ENCODE data around the gene FAM180A.

The FAM180A gene

GRCh38 chr7:135759532-135759931 is 10.9 kb upstream of the FAM180A start:
- H3K4me2 ChIP-seq (ENCODE audit: low read depth, low read length, poor library complexity, severe bottlenecking): no peak overlapping the region
- no peak for TF ChIP-seq EZH2phosphoT487 (conservative IDR thresholded peaks at IDR 0.05; ENCODE audit: low read length)
- no peak for TF ChIP-seq CTCF (IDR thresholded peaks at IDR 0.05; ENCODE audit: insufficient read depth, low read length, poor library complexity, severe bottlenecking)
- H3K27ac ChIP-seq (ENCODE audit: low read depth, low read length): no peak overlapping the region

GRCh38 chr7:135758531-135758932 is 9.9 kb upstream of the FAM180A start:
- H3K9ac ChIP-seq (ENCODE audit: low read length): no peak overlapping the region

More at GRCh38 chr7:135759532-135759931, 10.9 kb upstream of the FAM180A start:
- Histone ChIP-seq H2AFZ (ENCODE audit: low read depth, low read length, severe bottlenecking) (no peak overlapping the region), H3K9ac (ENCODE audit: low read length) (no peak overlapping the region), H3K27me3 (ENCODE audit: low read length) (no peaks in the 10 kb centered on the region), H3K9me3 (ENCODE audit: insufficient read depth, low read length) (0 out of 2 replicates have a peak, but pooled peaks cover 5% of the 10 kb centered on the region), H3K9me2 (replicated peaks; ENCODE audit: insufficient read depth, low read length) (no peaks in the 10 kb centered on the region), H3K4me3 (ENCODE audit: insufficient read depth, low read length, poor library complexity, severe bottlenecking) (no peak overlapping the region), H4K20me1 (ENCODE audit: low read depth, low read length) (no peaks in the 10 kb centered on the region), H3K79me2 (ENCODE audit: insufficient read depth, low read length) (no peaks in the 10 kb centered on the region), H3F3A (ENCODE audit: insufficient read depth) (no peaks in the 10 kb centered on the region), H3K36me3 (ENCODE audit: low read length) (no peaks in the 10 kb centered on the region)

GRCh38 chr7:135757719-135758411 is 9.3 kb upstream of the FAM180A start:
- no peak for TF ChIP-seq CTCF (IDR thresholded peaks at IDR 0.05; ENCODE audit: insufficient read depth, low read length, poor library complexity, severe bottlenecking)
- TF ChIP-seq EZH2phosphoT487 (conservative IDR thresholded peaks at IDR 0.05; ENCODE audit: low read length): no peak
- no peaks in the 10 kb centered on the region for H3K9me2 ChIP-seq (replicated peaks; ENCODE audit: insufficient read depth, low read length)
- H3K79me2 ChIP-seq (ENCODE audit: insufficient read depth, low read length): no peaks in the 10 kb centered on the region
- no peak overlapping the region for H3K4me2 ChIP-seq (ENCODE audit: low read depth, low read length, poor library complexity, severe bottlenecking)
- no peak overlapping the region for H3K27ac ChIP-seq (ENCODE audit: low read depth, low read length)
- H3F3A ChIP-seq (ENCODE audit: insufficient read depth): no peaks in the 10 kb centered on the region
- no peak overlapping the region for H3K9ac ChIP-seq (ENCODE audit: low read length)
- no peaks in the 10 kb centered on the region for H4K20me1 ChIP-seq (ENCODE audit: low read depth, low read length)
- no peaks in the 10 kb centered on the region for H3K27me3 ChIP-seq (ENCODE audit: low read length)
- no peak overlapping the region for H2AFZ ChIP-seq (ENCODE audit: low read depth, low read length, severe bottlenecking)
- H3K4me3 ChIP-seq (ENCODE audit: insufficient read depth, low read length, poor library complexity, severe bottlenecking): no peak overlapping the region
- no peaks in the 10 kb centered on the region for H3K36me3 ChIP-seq (ENCODE audit: low read length)
- 0 out of 2 replicates have a peak, but pooled peaks cover 5% of the 10 kb centered on the region for H3K9me3 ChIP-seq (ENCODE audit: insufficient read depth, low read length)

More at GRCh38 chr7:135758531-135758932, 9.9 kb upstream of the FAM180A start:
- Histone ChIP-seq H3F3A (ENCODE audit: insufficient read depth) (no peaks in the 10 kb centered on the region), H3K9me3 (ENCODE audit: insufficient read depth, low read length) (0 out of 2 replicates have a peak, but pooled peaks cover 5% of the 10 kb centered on the region), H3K79me2 (ENCODE audit: insufficient read depth, low read length) (no peaks in the 10 kb centered on the region), H3K27ac (ENCODE audit: low read depth, low read length) (no peak overlapping the region), H3K36me3 (ENCODE audit: low read length) (no peaks in the 10 kb centered on the region), H3K9me2 (replicated peaks; ENCODE audit: insufficient read depth, low read length) (no peaks in the 10 kb centered on the region), H3K4me3 (ENCODE audit: insufficient read depth, low read length, poor library complexity, severe bottlenecking) (no peak overlapping the region), H3K4me2 (ENCODE audit: low read depth, low read length, poor library complexity, severe bottlenecking) (no peak overlapping the region), H2AFZ (ENCODE audit: low read depth, low read length, severe bottlenecking) (no peak overlapping the region), H3K27me3 (ENCODE audit: low read length) (no peaks in the 10 kb centered on the region), H4K20me1 (ENCODE audit: low read depth, low read length) (no peaks in the 10 kb centered on the region)
- TF ChIP-seq EZH2phosphoT487 (conservative IDR thresholded peaks at IDR 0.05; ENCODE audit: low read length): no peak
- TF ChIP-seq CTCF (IDR thresholded peaks at IDR 0.05; ENCODE audit: insufficient read depth, low read length, poor library complexity, severe bottlenecking): no peak
